Measurements from ENCODE around the gene KCNK3. TPM values are rescaled to one million over a fixed set of nuclear protein-coding genes. Genes with fewer than 3 reads are reported as not detected.

KCNK3 gene
- polyA plus RNA-seq, 1 donor (not counting 4 experiments of a cell fraction or from before 2014, with no cell fraction given) = not detected

GRCh38 chr2:26720322-26721114 is 28.0 kb downstream of the KCNK3 start:
- H3K4me3 ChIP-seq (ENCODE audit: control insufficient read depth in 2 of 3, extremely low read depth in 1 of 3, insufficient read depth in 2 of 3, low read depth in 1 of 3, low read length in 3 of 3) = no peak overlapping the region
- no peaks in the 10 kb centered on the region for H3K36me3 ChIP-seq (ENCODE audit: control insufficient read depth in 2 of 2, extremely low read depth in 1 of 2, insufficient read depth in 2 of 2, low read length in 2 of 2)
- dilution Hi-C loops (cut with MboI; ENCODE audit: extremely low pct_ligation_motif_present, low sequenced_read_pairs) = no loop called here
- TF ChIP-seq EZH2 (IDR thresholded peaks at IDR 0.05; ENCODE audit: low read length) = no peak
- no peak for TF ChIP-seq CTCF (optimal IDR thresholded peaks at IDR 0.05 in 1 of 3, IDR thresholded peaks at IDR 0.05 in 1 of 3, conservative IDR thresholded peaks at IDR 0.05 in 1 of 3; ENCODE audit: extremely low read depth in 1 of 3, insufficient read depth in 2 of 3, low read length in 3 of 3)
- H3K9me1 ChIP-seq (ENCODE audit: control insufficient read depth, extremely low read depth, insufficient read depth, low read length) = no peaks in the 10 kb centered on the region
- H3K9ac ChIP-seq (ENCODE audit: control insufficient read depth, extremely low read depth, insufficient read depth, low read length) = no peak overlapping the region
- no peaks in the 10 kb centered on the region for H3K4me1 ChIP-seq (ENCODE audit: control insufficient read depth, extremely low read depth, insufficient read depth, low read length)
- DNase-seq (ENCODE audit: low read depth, low spot score) (no peak), FAIRE-seq (no peak)
- H2AFZ ChIP-seq (ENCODE audit: control insufficient read depth, low read length) = no peak overlapping the region
- H4K20me1 ChIP-seq (ENCODE audit: control insufficient read depth, extremely low read depth, insufficient read depth, low read length) = no peaks in the 10 kb centered on the region
- no peaks in the 10 kb centered on the region for H3K9me3 ChIP-seq (ENCODE audit: control insufficient read depth, low read depth, low read length)
- H3K4me2 ChIP-seq (ENCODE audit: control insufficient read depth, extremely low read depth, insufficient read depth, low read depth, low read length) = no peak overlapping the region
- no peaks in the 10 kb centered on the region for H3K27me3 ChIP-seq (ENCODE audit: control insufficient read depth, extremely low read depth, insufficient read depth, low read length)
- H3K27ac ChIP-seq (ENCODE audit: control insufficient read depth, insufficient read depth, low read length) = no peak overlapping the region
- no peaks in the 10 kb centered on the region for H3K79me2 ChIP-seq (ENCODE audit: control insufficient read depth, insufficient read depth, low read length)

DNA sequence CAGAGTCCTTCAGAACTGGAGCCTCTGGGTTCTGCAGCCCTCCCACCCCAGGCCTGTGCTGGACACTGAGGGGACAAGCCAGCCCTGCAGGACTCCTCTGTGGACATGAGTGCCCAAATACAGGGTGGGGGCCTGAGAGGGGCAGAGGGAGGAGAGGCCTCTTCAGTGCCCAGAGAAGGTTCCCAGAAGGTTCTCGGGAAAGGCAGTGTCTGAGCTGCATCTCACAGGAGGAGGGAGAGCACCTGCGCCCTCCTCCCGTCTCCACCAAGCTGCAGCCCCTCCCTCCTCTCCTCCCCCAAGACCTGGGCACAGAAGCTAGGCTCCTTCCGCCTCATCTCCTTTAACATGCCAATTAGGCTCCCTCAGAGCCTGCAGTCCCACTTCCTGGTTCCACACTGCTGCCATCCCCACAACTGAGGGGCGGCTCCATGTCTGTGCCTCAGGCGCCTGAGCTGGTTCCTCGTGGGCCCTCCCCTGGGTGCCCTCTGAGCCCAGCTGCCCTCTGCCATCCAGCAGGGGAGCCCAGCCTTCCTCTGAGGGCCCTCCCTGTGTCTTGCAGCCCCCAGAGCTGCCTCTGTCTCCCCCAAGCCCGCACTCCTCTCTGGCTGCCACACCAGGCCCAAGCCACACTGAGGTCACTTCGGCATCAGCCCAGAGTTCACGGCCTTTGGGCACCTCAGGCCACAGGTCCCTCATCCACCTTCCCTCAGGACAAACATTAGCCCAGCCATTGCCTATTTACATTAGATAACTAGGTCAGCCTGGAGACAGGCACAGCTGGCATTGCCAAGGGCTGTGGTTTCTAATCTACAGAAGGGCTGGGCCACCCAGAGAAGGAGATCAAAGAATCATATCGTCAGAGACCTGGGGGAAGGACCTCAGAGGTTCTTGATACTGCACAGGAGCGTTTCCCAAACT is 28.9 kb downstream of the KCNK3 start:
- FAIRE-seq (no peak), DNase-seq (ENCODE audit: low read depth, low spot score) (no peak)
- dilution Hi-C loops (cut with MboI; ENCODE audit: extremely low pct_ligation_motif_present, low sequenced_read_pairs) = no loop called here
- Histone ChIP-seq H4K20me1 (ENCODE audit: control insufficient read depth, extremely low read depth, insufficient read depth, low read length) (no peaks in the 10 kb centered on the region), H3K27me3 (ENCODE audit: control insufficient read depth, extremely low read depth, insufficient read depth, low read length) (no peaks in the 10 kb centered on the region), H3K79me2 (ENCODE audit: control insufficient read depth, insufficient read depth, low read length) (no peaks in the 10 kb centered on the region), H3K36me3 (ENCODE audit: control insufficient read depth in 2 of 2, extremely low read depth in 1 of 2, insufficient read depth in 2 of 2, low read length in 2 of 2) (no peaks in the 10 kb centered on the region), H3K4me2 (ENCODE audit: control insufficient read depth, extremely low read depth, insufficient read depth, low read depth, low read length) (no peak overlapping the region), H3K4me1 (ENCODE audit: control insufficient read depth, extremely low read depth, insufficient read depth, low read length) (no peaks in the 10 kb centered on the region), H3K4me3 (ENCODE audit: control insufficient read depth in 2 of 3, extremely low read depth in 1 of 3, insufficient read depth in 2 of 3, low read depth in 1 of 3, low read length in 3 of 3) (no peak overlapping the region), H2AFZ (ENCODE audit: control insufficient read depth, low read length) (no peak overlapping the region), H3K9me1 (ENCODE audit: control insufficient read depth, extremely low read depth, insufficient read depth, low read length) (no peaks in the 10 kb centered on the region), H3K27ac (ENCODE audit: control insufficient read depth, insufficient read depth, low read length) (no peak overlapping the region), H3K9me3 (ENCODE audit: control insufficient read depth, low read depth, low read length) (no peaks in the 10 kb centered on the region), H3K9ac (ENCODE audit: control insufficient read depth, extremely low read depth, insufficient read depth, low read length) (no peak overlapping the region)
- TF ChIP-seq CTCF (optimal IDR thresholded peaks at IDR 0.05 in 1 of 3, IDR thresholded peaks at IDR 0.05 in 1 of 3, conservative IDR thresholded peaks at IDR 0.05 in 1 of 3; ENCODE audit: extremely low read depth in 1 of 3, insufficient read depth in 2 of 3, low read length in 3 of 3) (no peak), EZH2 (IDR thresholded peaks at IDR 0.05; ENCODE audit: low read length) (no peak)
